Measurements from ENCODE around the gene BAIAP2. TPM values are rescaled to one million over a fixed set of nuclear protein-coding genes. Genes with fewer than 3 reads are reported as not detected.
"Not testable (repeated sequence)": the region's sequence is repeated elsewhere in the genome, so short reads cannot be mapped to it uniquely, and the experiment has no call there.

BAIAP2 gene
- total and polyA plus RNA-seq, 4 experiments from 2014 or later, result 2.1 to 7.2 (median 5.5) TPM

DNA sequence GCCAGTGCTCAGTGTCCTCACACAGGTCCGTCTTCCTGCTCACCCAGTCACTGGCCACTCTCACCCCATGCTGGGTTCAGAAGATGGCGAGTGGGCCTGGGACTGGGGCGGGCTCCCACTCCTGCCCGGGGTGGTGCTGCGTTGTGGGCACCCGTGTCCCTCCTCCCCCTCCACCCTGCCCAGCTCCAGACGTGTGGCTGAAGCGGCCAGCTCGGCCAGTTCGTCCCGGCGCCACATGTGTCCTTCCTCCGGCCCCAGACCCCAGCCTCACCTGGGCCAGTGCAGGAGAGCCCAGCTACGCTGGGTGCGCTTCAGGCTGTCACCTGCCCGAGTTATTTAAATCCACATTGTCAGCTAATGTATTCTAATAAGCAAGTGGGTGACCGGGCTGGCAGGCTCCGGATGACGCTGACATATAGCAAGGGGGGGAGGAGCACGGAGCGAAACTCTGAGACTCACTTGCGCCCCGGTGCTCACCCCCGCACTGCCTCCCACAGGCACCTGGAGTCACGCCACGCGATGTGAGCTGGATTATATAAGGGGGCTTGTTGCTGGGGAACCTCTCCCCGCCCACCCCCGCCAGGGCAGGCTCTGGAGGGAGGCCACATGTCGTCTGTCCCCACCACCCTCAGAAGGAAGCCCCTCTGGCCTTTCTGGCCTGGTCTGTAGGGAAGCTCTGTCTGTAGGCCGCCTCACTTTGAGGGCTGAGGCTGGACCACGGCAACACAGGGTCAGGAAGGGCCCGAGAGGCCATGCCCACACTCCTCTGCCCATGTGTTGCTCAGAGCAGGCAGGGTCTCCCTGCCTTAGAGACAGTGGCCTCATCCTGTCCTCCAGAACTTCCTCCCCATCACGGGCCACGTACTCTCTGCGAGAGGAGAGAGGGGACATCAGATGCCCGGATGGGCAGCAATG is 7.1 kb upstream of the BAIAP2 start:
- H3K4me1 Mint-ChIP-seq, result peaks cover 6 to 9% (median 8%) of the 10 kb centered on the region in 4 donors
- ChIA-PET POLR2A (ENCODE audit: partially characterized antibody) (no interaction called here), CTCF (ENCODE audit: partially characterized antibody) (no interaction called here)
- Histone ChIP-seq H3K27me3 (ENCODE audit: insufficient read depth, low read length) (no peaks in the 10 kb centered on the region), H3K4me3 (ENCODE audit: low read length in 2 of 2) (no peak overlapping the region), H3K27ac (ENCODE audit: low read depth, low read length) (no peak overlapping the region), H3K36me3 (ENCODE audit: insufficient read depth, low read length) (no peaks in the 10 kb centered on the region), H3K9me3 (ENCODE audit: control insufficient read depth in 1 of 2, low read length in 2 of 2) (no peaks in the 10 kb centered on the region), H3K4me1 (ENCODE audit: insufficient read depth, low read length) (peaks cover 11% of the 10 kb centered on the region)
- intact Hi-C loops (cut with micrococcal nuclease), result no loop called here
- H3K4me3 Mint-ChIP-seq, result no peak overlapping the region
- peaks cover 0 to 2% of the 10 kb centered on the region in 2 donors for H3K36me3 Mint-ChIP-seq
- no peaks in the 10 kb centered on the region for H3K9me3 Mint-ChIP-seq
- DNase-seq, result no peak
- H3K27me3 Mint-ChIP-seq, result peaks cover 7 to 14% of the 10 kb centered on the region in 2 donors
- no peak overlapping the region for H3K27ac Mint-ChIP-seq

DNA sequence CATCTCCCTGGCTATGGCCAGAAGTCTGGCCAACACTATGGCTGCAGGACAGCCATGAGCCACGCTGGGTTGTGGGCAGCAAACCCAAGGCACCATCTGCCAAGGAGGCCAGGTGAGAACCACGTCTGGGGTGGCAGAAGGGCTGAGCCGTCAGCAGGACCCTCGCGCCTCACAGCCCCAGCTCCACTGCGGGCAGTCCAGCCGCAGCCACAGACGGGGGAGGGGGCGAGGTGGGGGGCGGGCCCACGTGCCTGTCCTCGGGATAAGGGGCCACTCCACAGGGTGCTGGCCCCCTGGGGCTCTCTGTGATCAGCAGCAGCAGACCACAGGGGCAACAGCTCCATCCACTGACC is 6.5 kb upstream of the BAIAP2 start:
- ChIA-PET CTCF (ENCODE audit: partially characterized antibody) (no interaction called here), POLR2A (ENCODE audit: partially characterized antibody) (interaction anchor here (0.6 kb wide), 1 partner anchor 82 kb away, joined by 3 read pairs; no protein-coding TSS in a partner anchor)
- Histone ChIP-seq H3K27ac (ENCODE audit: low read depth, low read length) (no peak overlapping the region), H3K36me3 (ENCODE audit: insufficient read depth, low read length) (no peaks in the 10 kb centered on the region), H3K27me3 (ENCODE audit: insufficient read depth, low read length) (no peaks in the 10 kb centered on the region), H3K4me3 (ENCODE audit: low read length in 2 of 2) (no peak overlapping the region), H3K4me1 (ENCODE audit: insufficient read depth, low read length) (peaks cover 8% of the 10 kb centered on the region), H3K9me3 (ENCODE audit: control insufficient read depth in 1 of 2, low read length in 2 of 2) (no peaks in the 10 kb centered on the region)
- Mint-ChIP-seq H3K27me3 (peaks cover 7 to 17% of the 10 kb centered on the region in 2 donors), H3K9me3 (no peaks in the 10 kb centered on the region), H3K4me1 (peaks cover 6 to 12% (median 9%) of the 10 kb centered on the region in 4 donors), H3K4me3 (no peak overlapping the region), H3K36me3 (peaks cover 0 to 2% of the 10 kb centered on the region in 2 donors), H3K27ac (no peak overlapping the region)
- no peak for DNase-seq
- intact Hi-C loops (cut with micrococcal nuclease), result no loop called here

DNA sequence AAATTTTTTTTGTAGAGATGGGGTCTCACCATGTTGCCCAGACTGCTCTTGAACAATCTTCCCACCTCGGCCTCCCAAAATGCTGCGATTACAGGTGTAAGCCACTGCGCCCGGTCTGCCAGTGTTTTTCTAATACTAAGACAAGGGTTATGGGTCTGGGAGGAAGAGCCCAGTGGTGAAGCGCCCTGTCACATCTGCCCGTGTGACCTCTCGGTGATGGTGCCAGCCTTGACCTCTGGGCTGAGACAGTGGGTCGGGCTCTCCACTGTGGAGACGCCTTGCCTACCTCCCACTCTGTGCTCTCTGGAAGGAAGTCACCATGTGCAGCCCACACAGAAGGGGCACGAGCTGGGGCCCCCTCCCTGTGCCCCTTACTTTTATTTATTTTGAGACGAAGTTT is 5.1 kb upstream of the BAIAP2 start:
- Histone ChIP-seq H3K9me3 (ENCODE audit: control insufficient read depth in 1 of 2, low read length in 2 of 2) (no peaks in the 10 kb centered on the region), H3K4me3 (ENCODE audit: low read length in 2 of 2) (no peak overlapping the region), H3K4me1 (ENCODE audit: insufficient read depth, low read length) (peaks cover 13% of the 10 kb centered on the region), H3K27me3 (ENCODE audit: insufficient read depth, low read length) (no peaks in the 10 kb centered on the region), H3K36me3 (ENCODE audit: insufficient read depth, low read length) (no peaks in the 10 kb centered on the region), H3K27ac (ENCODE audit: low read depth, low read length) (no peak overlapping the region)
- Mint-ChIP-seq H3K4me1 (peaks cover 7 to 15% (median 11%) of the 10 kb centered on the region in 4 donors), H3K36me3 (no peaks in the 10 kb centered on the region), H3K4me3 (no peak overlapping the region), H3K9me3 (no peaks in the 10 kb centered on the region), H3K27ac (no peak overlapping the region), H3K27me3 (peaks cover 7 to 14% of the 10 kb centered on the region in 2 donors)
- no peak for DNase-seq
- ChIA-PET CTCF (ENCODE audit: partially characterized antibody) (no interaction called here), POLR2A (ENCODE audit: partially characterized antibody) (no interaction called here)
- intact Hi-C loops (cut with micrococcal nuclease), result no loop called here

DNA sequence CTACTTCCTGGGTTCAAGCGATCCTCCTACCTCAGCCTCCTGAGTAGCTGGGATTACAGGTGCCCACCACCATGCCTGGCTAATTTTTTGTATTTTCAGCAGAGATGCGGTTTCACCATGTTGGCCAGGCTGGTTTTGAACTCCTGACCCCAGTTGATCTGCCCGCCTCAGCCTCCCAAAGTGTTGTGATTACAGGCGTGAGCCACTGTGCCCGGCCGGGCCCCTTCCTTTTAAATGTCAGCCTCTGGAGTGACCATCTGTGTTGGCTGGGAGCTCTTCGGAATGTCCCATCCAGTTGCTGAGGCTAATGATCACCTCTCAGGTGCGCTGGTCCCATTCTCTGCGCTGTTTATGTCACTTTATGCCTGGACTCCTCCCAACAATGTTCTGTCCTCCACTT is 4.6 kb upstream of the BAIAP2 start:
- CTCF ChIA-PET (ENCODE audit: partially characterized antibody); H3K9me3 Mint-ChIP-seq; H3K4me3 Mint-ChIP-seq; POLR2A ChIA-PET (ENCODE audit: partially characterized antibody); H3K27ac Mint-ChIP-seq; H3K36me3 Mint-ChIP-seq; H3K9me3 ChIP-seq (ENCODE audit: control insufficient read depth in 1 of 2, low read length in 2 of 2); H3K36me3 ChIP-seq (ENCODE audit: insufficient read depth, low read length); intact Hi-C loops (cut with micrococcal nuclease); DNase-seq; H3K4me3 ChIP-seq (ENCODE audit: low read length in 2 of 2); H3K27me3 ChIP-seq (ENCODE audit: insufficient read depth, low read length); H3K27ac ChIP-seq (ENCODE audit: low read depth, low read length): not testable (repeated sequence)
- peaks cover 13% of the 10 kb centered on the region for H3K4me1 ChIP-seq (ENCODE audit: insufficient read depth, low read length)
- H3K27me3 Mint-ChIP-seq, result peaks cover 7 to 15% of the 10 kb centered on the region in 2 donors
- H3K4me1 Mint-ChIP-seq, result peaks cover 7 to 20% (median 11%) of the 10 kb centered on the region in 4 donors

DNA sequence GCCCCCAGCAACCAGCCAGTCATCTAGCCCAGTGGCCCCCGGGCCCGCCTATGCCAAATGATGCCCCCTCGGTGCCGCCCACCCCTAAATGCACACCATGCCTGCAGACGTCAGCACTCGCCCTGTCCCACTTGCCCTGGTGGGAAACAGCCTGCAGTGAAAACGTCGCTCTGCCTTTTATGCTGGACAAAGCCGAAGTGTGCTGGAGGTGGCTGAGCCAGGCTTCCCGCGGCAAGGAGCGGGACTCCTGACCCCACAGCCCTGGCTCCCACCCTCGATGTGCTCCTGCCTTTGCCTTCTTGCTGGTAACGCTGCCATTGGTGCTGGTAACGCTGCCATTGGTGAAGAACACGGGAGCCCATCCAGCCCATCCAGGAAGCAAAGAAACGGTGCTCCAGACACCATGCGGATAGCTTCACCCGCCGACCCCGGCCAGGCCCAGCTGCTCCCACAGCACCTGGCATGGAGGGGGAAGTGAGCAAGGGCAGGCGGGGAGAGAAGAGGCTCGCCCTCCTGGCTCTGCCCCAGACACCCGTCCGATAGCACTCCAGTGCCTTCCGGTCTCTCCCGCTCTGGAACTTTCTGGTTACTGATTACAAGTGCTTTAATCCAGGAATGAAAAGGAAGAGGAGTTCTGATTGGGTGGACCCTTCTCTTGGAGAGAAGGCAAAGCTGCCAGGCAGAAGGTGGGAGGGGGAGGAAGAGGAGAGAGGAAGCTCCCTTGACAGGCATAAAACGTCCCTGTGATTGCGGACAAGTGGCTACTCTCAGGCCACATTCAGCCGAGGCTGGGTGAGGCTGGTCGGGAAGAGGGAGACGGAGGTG is 4.0 kb upstream of the BAIAP2 start:
- Mint-ChIP-seq H3K27ac (peak overlapping the region in 2 of 7 donors; percentile 30 to 61), H3K4me1 (peaks cover 9 to 20% (median 14%) of the 10 kb centered on the region in 4 donors), H3K36me3 (peaks cover 0 to 1% of the 10 kb centered on the region in 2 donors), H3K4me3 (no peak overlapping the region), H3K27me3 (peaks cover 7 to 17% of the 10 kb centered on the region in 2 donors), H3K9me3 (no peaks in the 10 kb centered on the region)
- intact Hi-C loops (cut with micrococcal nuclease), result no loop called here
- Histone ChIP-seq H3K27me3 (ENCODE audit: insufficient read depth, low read length) (no peaks in the 10 kb centered on the region), H3K4me1 (ENCODE audit: insufficient read depth, low read length) (peaks cover 17% of the 10 kb centered on the region), H3K27ac (ENCODE audit: low read depth, low read length) (no peak overlapping the region), H3K36me3 (ENCODE audit: insufficient read depth, low read length) (no peaks in the 10 kb centered on the region), H3K9me3 (ENCODE audit: control insufficient read depth in 1 of 2, low read length in 2 of 2) (no peaks in the 10 kb centered on the region), H3K4me3 (ENCODE audit: low read length in 2 of 2) (no peak overlapping the region)
- no peak for DNase-seq
- ChIA-PET CTCF (ENCODE audit: partially characterized antibody) (interaction anchor here (3.6 kb wide), 1 partner anchor 8 kb away, joined by 26 read pairs; no protein-coding TSS in a partner anchor), POLR2A (ENCODE audit: partially characterized antibody) (no interaction called here)

DNA sequence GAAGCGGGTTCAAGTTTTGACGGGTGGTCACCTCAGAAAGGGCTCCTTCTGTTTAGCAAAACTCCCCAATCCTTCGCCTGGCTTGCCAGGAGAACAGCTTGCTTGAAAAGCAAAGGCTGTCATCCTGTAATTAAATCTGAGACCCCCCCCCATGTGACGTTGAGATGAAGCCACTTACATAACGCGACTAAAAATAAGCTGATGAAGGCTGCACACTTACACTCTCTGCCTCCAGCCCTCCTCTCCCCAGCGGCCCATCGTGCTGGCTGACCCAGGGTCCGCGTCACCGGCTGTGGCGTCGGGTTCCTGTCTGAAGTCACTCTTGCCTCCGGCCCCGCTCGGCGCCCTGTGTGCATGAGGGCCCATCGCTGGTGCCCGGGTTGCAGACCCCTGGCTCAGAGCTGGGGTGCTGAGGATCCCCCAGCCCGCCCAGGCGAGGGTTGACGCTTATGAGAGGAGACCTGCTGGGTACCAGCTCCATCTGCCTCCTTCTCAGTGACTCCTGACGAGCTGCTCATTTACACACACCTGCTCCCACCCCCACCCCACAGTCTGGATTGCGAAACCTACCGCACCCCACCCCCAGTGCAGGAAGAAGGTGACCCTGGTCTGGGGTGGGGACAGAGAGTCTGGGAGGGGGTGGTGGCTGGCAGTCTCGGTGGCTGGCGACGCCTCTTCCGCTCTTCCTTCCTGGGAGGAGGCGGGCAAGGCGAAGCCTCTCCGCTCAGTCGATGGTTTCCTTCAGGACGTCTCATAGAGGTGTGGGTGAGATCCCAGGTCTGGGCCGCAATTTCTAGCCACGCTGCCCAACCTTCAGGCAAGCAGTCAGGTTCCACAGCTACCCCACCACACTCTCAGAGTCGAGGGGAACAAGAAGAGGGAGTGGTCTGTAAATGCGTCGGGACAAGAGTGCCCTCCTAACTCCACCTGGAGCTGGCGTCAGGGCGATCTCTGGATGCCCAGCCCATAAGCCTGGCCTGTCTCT is 3.1 kb upstream of the BAIAP2 start:
- CTCF ChIA-PET (ENCODE audit: partially characterized antibody), result interaction anchor here (3.6 kb wide), 1 partner anchor 9 kb away, joined by 26 read pairs; no protein-coding TSS in a partner anchor
- Histone ChIP-seq H3K27ac (ENCODE audit: low read depth, low read length) (no peak overlapping the region), H3K27me3 (ENCODE audit: insufficient read depth, low read length) (no peaks in the 10 kb centered on the region), H3K4me3 (ENCODE audit: low read length in 2 of 2) (no peak overlapping the region), H3K4me1 (ENCODE audit: insufficient read depth, low read length) (peaks cover 20% of the 10 kb centered on the region), H3K36me3 (ENCODE audit: insufficient read depth, low read length) (no peaks in the 10 kb centered on the region), H3K9me3 (ENCODE audit: control insufficient read depth in 1 of 2, low read length in 2 of 2) (no peaks in the 10 kb centered on the region)
- DNase-seq, result no peak
- Mint-ChIP-seq H3K36me3 (peaks cover 0 to 1% of the 10 kb centered on the region in 2 donors), H3K4me3 (peak overlapping the region in 4 of 8 donors; percentile 34 to 50 (median 40)), H3K27ac (peak overlapping the region in 1 of 7 donors; percentile 86), H3K9me3 (no peaks in the 10 kb centered on the region), H3K4me1 (peaks cover 9 to 28% (median 15%) of the 10 kb centered on the region in 4 donors), H3K27me3 (peaks cover 5 to 10% of the 10 kb centered on the region in 2 donors)
- intact Hi-C loops (cut with micrococcal nuclease), result no loop called here
- POLR2A ChIA-PET (ENCODE audit: partially characterized antibody), result interaction anchor here (0.7 to 5.3 kb wide), 3 partner anchors 13 to 63 kb away, joined by 3 to 29 read pairs (median 3); no protein-coding TSS in a partner anchor

Data from CD4-positive, alpha-beta memory T cell (primary cell).